IPS DF 19.7 (cell line): ENCODE measurements around the gene KRT3.
A peak's percentile ranks its signal among the peaks of the same experiment; 100 is the strongest.

Experiments used
- DNase-seq: peaks from one replicate; pipeline ENCODE4 v3.0.0-alpha.2; 2013; ENCODE audit warnings: low read depth, low spot score

KRT3 gene

DNA sequence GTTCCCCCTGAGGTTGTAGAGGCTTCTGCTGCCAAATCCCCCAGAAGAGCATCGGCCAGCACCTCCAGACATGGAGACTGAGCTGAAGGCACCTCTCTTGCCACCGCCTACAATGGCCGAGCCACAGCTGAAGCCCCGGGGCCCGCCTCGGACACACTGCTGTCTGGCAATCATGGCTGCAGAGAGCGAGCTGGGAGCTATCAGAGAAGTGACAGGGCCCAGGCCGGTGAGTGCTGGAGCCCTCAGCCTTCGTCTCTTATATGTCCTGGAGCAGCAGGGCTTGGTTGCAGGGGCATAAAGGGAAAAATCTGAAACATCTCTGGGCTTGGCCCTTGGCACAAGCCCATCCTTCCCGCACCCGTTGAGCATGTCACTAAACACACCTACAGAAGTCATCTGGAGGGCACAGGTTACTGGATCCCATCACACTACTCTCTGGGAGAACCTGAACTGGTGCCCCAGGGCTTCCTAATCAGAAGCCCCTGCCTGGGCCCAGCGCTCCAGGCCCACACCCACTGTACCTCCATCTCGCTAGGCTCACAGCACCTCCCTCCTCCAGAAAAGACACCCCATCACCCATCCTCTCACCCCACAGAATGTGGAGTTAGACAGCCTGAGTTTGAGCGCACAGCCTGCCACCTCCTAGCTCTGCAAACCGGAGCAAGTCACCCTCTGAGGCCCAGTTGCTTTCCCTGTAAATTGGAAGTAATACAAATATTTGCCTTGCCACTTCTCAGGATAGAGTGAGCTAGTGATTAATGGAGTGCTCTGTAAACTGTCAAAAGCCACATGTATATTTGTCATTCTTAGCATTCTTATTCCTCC is 18.2 kb upstream of the KRT3 start, which contains the start of gene KRT4:
KRT4 (minus strand) TSS at position 232 of the 825 bp plus-strand sequence; CDS start at position 174, 58 bp downstream.
- no peak for DNase-seq

GRCh38 chr12:52813203-52813819 is 17.4 kb upstream of the KRT3 start:
- no peak for DNase-seq

DNA sequence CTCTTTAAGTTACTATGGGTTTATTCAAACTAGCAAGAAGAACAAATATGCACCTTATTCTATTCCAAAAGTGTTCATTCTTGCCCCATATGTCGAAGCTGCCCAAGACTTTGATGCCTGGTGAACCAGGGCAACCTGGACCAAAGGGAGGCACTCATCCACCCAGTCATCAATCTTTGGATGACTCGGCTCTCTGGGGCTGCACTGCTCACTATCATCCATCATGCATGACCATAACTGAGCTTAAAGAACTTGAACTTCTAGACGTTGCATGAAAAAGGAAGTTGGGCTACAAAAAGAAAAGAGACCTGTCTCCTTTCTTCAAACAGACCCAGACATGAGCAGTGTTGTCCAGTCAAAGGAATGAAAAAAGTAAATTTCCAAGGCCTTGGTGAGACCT is 16.8 kb upstream of the KRT3 start:
- no peak for DNase-seq

DNA sequence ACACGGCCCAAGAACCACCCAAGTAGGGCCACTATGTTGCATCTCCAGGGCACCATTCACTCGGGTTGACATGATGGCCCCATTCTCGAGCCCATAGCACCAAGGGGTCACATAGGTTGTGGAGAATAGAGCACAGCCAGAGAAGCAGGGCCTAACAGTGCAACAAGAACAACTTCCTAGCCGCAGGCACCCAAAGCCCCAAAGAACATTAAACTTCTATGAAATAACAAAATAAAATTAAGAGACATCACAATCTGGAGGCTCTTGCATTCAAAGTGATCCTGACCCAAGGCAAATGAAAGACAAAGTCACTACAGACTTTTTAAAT is 16.1 kb upstream of the KRT3 start:
- DNase-seq: no peak

DNA sequence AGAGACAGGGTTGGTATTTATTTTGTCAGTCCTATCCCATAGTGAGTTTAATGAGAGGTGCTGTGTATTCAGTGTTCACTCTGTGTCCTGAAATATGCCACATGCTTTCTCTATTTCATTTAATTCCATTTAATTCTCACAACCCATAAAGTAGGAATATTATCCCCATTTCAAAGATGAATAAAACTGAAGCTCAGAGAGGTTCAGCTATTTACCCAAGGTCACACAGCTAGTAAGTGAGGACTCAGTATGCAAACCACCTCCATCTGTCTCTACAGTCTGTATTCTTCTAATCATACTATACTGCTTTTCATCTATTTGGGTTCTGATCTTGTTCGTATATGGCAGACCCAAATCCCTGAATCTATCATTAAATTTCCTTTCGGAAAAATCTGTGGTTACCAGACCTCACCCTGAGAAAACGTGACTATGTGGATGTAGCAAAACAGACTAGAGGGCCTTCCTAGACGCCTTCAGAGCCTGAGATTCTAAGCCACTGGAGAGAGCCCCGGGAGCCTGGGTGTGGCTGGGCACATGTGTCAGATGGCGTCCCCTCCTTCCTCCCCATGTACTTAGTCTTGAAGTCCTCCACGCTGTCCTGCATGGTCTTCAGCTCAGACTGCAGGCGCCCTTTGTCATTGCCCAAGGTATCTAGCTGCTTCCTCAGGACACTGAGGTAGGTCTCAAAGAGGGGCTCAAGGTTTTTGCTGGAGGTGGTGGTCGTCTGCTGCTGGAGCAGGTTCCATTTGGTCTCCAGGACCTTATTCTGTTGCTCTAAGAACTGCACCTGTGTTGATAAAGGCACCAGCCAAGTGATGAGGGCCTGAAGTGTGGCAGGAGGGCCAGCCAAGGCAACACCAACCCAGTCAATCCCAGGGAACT is 15.5 kb upstream of the KRT3 start:
- DNase-seq: no peak

DNA sequence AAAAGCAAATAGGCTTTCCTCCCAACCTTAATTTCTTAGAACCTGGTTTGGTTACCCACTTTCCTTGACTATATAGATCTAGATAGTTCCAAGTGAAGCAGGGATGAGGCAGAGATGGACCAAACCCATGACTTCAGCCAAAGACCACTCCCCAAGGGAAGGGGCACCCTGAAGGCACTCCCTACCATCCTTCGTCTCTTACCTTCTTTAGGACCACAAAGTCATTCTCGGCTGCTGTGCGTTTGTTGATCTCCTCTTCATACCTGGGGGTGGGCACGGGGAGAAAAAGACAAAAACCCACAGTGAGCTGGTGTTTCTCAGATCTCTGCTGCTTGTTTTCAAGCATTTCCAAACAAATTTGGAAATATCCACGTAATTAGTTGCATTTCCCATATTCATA is 14.6 kb upstream of the KRT3 start:
- no peak for DNase-seq

DNA sequence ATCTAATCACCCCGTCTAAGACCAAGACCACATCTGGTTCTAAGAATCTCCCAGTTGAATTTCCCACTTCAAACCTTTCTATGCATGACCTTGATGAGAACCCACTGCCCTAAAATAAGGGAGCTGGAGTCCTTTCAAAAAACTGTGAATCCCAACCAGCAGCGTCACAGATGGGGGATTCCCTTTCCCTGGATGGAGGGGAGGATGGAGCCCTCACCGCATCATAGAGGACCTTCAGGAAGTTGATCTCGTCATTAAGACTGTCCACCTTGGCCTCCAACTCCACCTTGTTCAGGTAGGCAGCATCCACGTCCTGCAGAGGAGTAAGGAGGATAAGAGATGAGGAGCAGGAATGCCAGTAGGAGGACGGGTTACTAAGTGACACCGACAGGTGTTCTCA is 13.2 kb upstream of the KRT3 start:
- DNase-seq: no peak

DNA sequence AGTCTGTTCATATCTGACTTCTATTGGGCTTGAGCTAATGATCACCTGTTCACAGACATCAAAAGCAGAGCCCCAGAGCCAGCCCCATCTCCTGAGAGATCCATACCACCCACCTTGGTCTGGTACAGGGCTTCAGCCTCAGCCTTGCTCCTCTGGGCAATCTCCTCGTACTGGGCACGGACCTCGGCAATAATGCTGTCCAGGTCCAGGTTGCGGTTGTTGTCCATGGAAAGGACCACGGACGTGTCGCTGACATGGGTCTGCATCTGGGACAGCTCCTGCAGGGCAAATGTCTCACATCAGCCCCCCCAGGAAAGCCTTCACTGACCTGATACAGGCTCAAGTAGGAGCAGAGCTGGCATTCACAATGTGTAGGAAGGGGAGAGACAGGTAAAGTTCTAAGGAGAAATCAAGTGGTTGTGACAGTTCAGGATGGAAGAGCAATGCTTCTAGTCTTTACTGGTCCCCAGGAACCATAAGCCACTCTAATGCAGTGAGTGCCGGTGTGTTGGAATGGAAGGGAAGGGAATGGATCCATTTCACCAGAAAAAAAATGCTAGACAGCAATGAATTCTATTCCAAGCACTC is 12.8 kb upstream of the KRT3 start:
- no peak for DNase-seq

DNA sequence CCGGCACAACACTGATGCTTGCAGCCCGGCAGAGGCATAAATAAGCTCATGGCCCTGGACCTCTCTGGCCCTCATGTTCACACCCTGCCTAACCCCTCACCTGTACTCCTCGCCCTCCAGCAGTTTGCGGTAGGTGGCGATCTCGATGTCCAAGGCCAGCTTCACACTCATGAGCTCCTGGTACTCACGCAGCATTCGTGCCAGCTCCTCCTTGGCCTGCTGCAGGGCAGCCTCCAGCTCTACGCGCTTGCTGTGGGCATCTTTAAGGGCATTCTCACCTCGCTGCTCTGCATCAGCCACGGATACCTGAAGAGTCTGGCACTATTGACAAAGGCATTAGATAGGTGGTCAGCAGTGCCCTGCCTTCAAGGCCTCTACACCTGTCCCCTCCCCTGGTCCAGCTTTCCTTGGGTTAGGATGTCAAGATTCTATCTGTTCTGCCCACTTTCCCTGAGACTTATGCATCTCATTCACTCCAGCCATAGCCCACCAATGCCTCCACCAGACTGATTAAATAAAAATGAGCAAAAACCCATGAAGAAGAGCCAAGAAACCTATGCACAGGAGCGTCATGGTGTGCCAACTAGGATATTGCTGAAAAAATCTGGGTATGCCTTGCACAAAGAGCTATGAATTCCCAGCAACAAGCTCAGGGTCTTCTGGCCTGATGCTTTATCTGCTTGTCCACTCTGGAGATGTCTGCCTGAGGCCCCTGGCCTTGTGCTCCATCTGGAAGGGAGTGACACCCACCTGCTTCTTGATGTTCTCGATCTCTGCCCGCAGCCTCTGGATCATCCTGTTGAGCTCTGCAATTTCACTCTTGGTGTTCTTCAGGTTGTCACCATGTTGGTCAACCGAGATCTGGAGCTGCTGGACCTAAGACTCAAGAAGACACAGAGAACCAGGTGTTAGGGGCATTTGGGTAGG is 11.9 kb upstream of the KRT3 start:
- no peak for DNase-seq

DNA sequence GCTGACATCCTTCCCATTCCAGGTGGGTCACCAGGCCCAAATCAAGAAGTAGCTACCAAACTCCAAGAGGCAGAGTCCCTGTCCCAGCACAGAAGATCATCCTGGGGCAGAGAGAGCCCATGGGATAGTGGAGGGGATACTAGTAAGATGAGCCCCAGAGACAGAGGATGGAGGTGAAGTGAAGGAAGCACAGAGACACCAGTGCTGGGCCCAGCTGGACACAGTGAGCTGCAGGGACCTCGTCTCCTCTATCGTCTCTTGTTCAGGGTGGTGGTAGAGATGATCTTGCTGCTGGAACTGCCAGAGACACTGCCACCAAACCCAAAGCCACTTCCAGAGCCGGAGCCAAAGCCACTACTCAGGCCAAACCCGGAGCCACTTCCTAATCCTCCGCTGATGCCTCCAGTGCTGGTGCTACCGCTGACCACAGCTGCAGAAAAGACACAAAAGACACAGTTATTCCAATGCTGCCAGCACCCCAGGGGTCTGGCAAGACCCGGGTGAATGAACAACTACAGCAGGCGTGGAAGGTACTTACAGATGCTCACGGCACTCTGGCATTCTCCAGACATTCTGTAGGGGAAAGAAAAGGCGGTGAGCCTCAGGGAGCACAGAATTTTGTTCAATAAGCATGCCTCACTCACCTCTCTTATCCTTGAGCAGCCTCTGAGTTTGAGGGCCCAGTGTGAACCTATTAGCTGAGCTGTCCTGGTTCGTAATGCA is 11.1 kb upstream of the KRT3 start:
- no peak for DNase-seq

DNA sequence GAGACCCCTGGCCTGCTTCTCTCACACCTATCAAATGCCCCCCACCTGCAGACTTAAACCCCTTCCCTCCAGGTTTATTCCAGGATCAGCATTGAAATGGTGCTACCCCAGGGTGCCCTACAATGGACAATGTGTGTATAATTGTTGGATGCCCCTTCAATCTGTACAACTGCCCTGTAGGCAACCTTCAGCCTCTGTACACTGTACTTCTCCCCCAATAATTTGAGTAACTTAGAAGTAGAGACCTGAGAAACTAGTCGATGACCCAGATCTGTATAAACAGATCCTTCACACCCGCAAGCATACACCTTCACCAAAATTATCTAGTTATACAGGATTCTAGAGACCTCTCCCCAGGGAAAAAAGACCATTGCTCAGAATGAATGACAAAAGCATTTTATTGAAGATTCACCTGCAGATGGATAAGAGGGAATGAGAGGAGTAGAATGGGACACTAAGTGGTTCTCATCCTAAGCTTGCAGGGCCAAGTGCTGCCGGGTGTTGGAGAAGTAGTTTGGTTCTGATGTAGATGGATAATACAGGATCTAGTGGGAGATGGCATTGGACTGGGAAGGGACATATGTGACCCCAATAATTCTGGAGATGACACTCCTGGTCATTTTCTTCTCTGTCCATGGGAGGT is 10.4 kb upstream of the KRT3 start:
- DNase-seq: no peak

DNA sequence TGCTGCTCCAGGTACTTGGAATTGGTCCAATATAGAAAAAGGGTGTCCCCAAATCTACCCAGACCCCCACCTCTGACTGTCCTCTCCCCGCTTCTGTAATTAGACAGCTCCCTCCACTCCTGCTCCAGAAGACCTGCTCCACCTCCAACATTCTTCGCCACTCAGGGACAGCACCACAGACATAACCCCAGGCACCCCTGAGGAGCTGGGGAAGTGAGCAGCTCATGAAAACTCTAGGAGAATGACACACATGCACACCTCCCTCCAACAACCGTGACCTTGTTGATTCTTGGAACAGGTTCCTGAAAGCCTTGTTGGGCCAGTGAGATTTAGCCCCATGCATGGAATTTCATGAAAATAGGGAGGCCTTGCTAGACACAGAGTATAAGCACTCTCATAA is 9.8 kb upstream of the KRT3 start:
- DNase-seq: no peak

DNA sequence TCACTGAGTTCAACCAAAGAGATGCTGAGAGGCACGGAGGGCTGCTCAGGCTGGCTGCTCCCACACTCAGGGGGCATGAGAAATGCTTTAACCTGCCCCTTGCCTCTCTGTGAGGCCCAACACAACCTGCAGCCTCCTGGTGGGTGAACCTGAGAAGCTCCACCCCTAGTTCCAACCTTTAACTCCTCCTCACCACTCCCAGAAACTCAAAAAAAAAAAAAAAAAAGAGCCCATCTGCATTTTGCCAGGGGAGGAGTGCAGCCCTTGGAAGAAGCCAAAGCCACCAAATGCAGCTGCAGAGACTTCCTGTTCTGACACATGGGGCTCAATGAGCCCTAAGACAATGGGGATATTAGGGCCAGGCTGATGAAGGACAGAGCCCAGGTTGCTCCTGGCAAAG is 9.1 kb upstream of the KRT3 start:
- DNase-seq: peak; percentile 38

DNA sequence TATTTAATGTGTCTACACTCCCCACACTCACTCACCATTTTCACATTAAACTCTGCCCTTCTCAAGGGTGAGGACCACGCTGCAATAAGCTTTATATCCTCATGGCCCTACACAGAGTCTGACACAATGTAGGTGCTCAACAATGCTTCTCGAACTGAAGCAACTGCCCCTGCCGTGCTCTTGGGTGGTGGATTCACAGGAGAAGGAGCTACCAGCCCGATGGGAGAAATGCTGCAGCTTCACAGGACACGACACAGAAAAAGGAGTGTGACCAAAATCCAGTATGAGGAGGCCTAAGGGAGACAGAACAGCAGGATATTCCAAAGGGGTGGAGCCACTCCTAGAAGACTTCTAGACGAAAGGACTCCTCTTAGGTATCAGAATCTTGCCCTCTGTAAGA is 6.5 kb upstream of the KRT3 start:
- no peak for DNase-seq

GRCh38 chr12:52801773-52802172 is 5.9 kb upstream of the KRT3 start:
- DNase-seq: no peak

DNA sequence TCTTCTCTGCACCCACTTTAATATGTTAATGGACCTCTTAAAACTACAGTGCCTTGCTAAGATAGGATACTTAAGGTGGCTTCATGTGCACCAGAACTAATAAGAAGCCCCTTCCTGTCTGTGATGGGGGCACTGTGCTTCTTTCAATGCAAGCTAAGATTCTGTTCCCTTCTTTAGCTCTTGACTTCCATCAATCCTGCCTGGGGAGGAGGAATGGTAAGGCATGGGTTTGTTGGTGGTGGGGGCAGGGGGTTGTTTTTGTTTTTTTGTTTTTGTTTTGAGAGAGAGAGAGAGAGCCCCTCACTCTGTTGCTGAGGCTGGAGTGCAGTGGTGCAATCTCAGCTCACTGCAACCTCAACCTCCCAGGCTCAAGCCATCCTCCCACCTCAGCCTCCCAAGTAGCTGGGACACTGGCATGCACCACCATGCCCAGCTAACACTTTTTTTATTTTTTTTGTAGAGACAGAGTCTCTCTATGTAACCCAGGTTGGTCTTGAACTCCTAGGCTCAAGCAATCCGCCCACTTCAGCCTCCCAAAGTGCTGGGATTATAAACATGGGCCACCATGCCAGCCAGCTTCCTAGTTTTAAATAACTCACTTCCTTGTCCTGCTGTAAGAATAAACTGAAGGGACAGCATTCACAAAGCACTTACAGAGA is 4.5 kb upstream of the KRT3 start:
- no peak for DNase-seq

- no peak for DNase-seq
Measured at GRCh38 chr12:52799505-52800211, 3.7 kb upstream of the KRT3 start.

GRCh38 chr12:52798671-52799504 is 3.0 kb upstream of the KRT3 start:
- DNase-seq: no peak
